Activated naive CD8-positive, alpha-beta T cell treated with anti-CD3 and anti-CD28 coated beads for 36 hours (primary cell): ENCODE results near the gene EPHB2. TPM values are rescaled to one million over a fixed set of nuclear protein-coding genes. Genes with fewer than 3 reads are reported as not detected.
"Not testable (repeated sequence)": the region's sequence is repeated elsewhere in the genome, so short reads cannot be mapped to it uniquely, and the experiment has no call there.

Source experiments
- DNase-seq: peaks from one replicate; pipeline ENCODE4 v3.0.0; 2021
- H3K27ac Mint-ChIP-seq: one replicate; pipeline ENCODE4 v1.8.0; 2022; ENCODE audit warnings: mild to moderate bottlenecking, moderate library complexity, mixed read lengths
- H3K27me3 Mint-ChIP-seq: one replicate; pipeline ENCODE4 v1.8.0; 2022; ENCODE audit warnings: mild to moderate bottlenecking, mixed read lengths
- H3K36me3 Mint-ChIP-seq: one replicate; pipeline ENCODE4 v1.8.0; 2021; ENCODE audit warnings: mild to moderate bottlenecking, mixed read lengths
- H3K4me1 Mint-ChIP-seq: one replicate; pipeline ENCODE4 v1.8.0; 2021; ENCODE audit warnings: mixed read lengths
- H3K4me3 Mint-ChIP-seq: one replicate; pipeline ENCODE4 v1.8.0; 2022; ENCODE audit warnings: mild to moderate bottlenecking, moderate library complexity, mixed read lengths
- H3K9me3 Mint-ChIP-seq: one replicate; pipeline ENCODE4 v1.8.0; 2022; ENCODE audit warnings: mixed read lengths
- total RNA-seq, 2 experiments: library from RNA; stranded (reverse); gene quantifications; one replicate each; pipeline ENCODE4 v1.2.3, GENCODE V29; 2021

EPHB2 gene
- under 1 TPM in 1 of 2 experiments, not detected in 1; 0.04 TPM for total RNA-seq

DNA sequence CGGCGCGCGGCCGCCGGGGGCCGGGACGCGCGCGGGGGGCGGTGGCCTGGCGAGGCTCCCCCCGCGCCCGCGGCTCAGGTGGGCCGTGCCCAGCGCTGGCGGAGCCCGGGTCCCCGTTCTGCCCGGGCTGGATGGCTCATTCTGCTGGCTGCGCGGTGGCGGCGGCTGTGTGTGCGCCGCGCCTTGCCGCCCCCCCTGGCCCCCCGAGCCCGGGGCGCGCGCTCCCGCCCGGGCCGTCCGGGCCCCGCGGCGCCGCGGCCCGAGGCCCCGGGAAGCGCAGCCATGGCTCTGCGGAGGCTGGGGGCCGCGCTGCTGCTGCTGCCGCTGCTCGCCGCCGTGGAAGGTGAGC is at the start of gene EPHB2:
Gene EPHB2 (plus strand): TSS at position 139 of the 349 bp plus-strand sequence. CDS start 144 bp downstream, at position 283.
- H3K4me1 Mint-ChIP-seq = peaks cover 5% of the 10 kb centered on the region
- no peaks in the 10 kb centered on the region for H3K9me3 Mint-ChIP-seq
- H3K36me3 Mint-ChIP-seq = no peaks in the 10 kb centered on the region
- H3K4me3 Mint-ChIP-seq = peak within 1 kb of the TSS; percentile 43
- H3K27ac Mint-ChIP-seq = no peak within 1 kb of the TSS
- DNase-seq = peak; percentile 48
- H3K27me3 Mint-ChIP-seq = peaks cover 71% of the 10 kb centered on the region

- H3K27ac Mint-ChIP-seq = no peak overlapping the region
Observed at GRCh38 chr1:22661880-22662279, 48.8 kb upstream of the EPHB2 start.

DNA sequence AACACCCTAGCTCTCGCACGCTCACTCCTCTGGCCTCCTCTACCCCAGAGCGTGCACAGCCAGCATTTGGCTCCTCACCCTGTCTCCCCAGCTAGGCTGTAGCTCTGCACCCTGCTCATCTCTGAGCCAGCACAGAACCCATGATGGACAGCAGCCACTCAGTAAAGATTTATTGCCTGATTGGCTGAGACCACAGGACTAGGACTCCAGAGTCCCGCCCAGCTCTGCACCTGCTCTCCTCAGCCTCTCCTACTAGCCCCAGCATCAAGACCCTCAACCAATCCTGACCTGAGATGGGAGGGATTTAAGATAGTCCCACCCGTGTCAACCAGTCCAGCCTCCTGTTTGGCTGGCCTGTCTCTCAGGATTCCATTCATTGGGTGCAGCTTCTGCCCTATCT is 48.3 kb upstream of the EPHB2 start:
- Mint-ChIP-seq H3K27ac (no peak overlapping the region), H3K4me3 (no peak overlapping the region), H3K4me1 (no peaks in the 10 kb centered on the region), H3K36me3 (no peaks in the 10 kb centered on the region), H3K27me3 (peaks cover 19% of the 10 kb centered on the region), H3K9me3 (no peaks in the 10 kb centered on the region)
- DNase-seq = no peak

More at GRCh38 chr1:22661880-22662279, 48.8 kb upstream of the EPHB2 start:
- no peak overlapping the region for H3K4me3 Mint-ChIP-seq
- H3K36me3 Mint-ChIP-seq = no peaks in the 10 kb centered on the region
- no peaks in the 10 kb centered on the region for H3K4me1 Mint-ChIP-seq
- DNase-seq = no peak
- peaks cover 19% of the 10 kb centered on the region for H3K27me3 Mint-ChIP-seq
- H3K9me3 Mint-ChIP-seq = no peaks in the 10 kb centered on the region

DNA sequence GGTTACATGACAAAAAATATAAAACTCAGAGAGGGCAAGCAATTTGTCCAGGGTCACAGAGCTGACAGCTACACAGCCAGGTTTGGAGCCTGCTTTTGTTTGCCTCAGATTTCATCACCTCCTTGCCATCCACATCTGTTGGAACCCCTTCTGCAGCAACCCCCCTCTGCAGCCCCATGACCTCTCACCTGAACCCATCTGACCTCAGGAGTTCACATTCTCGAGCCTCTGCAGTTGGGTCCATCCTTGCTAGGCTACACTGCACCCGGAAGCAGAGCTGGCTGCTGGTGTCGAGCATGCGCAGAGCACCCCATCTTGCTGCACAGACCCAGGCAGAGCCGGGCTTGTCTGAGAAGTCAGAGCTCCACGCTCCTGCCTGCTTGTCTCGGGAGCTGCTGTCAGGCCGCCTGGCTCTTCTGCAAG is 47.6 kb upstream of the EPHB2 start:
- Mint-ChIP-seq H3K27ac (no peak overlapping the region), H3K27me3 (peaks cover 19% of the 10 kb centered on the region), H3K4me3 (no peak overlapping the region)

GRCh38 chr1:22665752-22666151 is 44.9 kb upstream of the EPHB2 start:
- no peak for DNase-seq
- Mint-ChIP-seq H3K27me3 (peaks cover 16% of the 10 kb centered on the region), H3K36me3 (no peaks in the 10 kb centered on the region), H3K4me1 (no peaks in the 10 kb centered on the region), H3K9me3 (no peaks in the 10 kb centered on the region), H3K27ac (no peak overlapping the region), H3K4me3 (no peak overlapping the region)

More for the DNA sequence above, 47.6 kb upstream of the EPHB2 start:
- Mint-ChIP-seq H3K9me3 (no peaks in the 10 kb centered on the region), H3K4me1 (no peaks in the 10 kb centered on the region), H3K36me3 (no peaks in the 10 kb centered on the region)
- DNase-seq = no peak

DNA sequence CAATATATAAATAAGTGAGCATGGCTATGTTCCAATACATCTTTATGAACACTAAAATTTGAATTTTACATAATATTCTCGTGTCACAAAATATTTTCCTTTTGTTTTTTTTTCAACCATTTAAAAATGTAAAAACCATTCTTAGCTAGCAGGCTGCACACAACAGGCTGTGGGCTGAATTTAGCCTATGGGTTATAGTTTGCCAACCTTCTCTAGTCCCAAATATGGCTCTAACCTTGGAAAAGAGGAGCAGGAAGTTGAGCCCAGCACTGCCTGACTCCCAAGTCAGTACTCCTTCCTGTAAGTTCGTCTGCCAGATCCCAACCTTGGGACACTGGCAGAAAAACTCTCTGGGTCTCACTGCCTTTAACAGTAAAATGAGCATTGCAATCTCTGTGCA is 44.2 kb upstream of the EPHB2 start:
- no peaks in the 10 kb centered on the region for H3K4me1 Mint-ChIP-seq
- H3K27me3 Mint-ChIP-seq = peaks cover 22% of the 10 kb centered on the region
- H3K27ac Mint-ChIP-seq = no peak overlapping the region
- no peaks in the 10 kb centered on the region for H3K36me3 Mint-ChIP-seq
- no peaks in the 10 kb centered on the region for H3K9me3 Mint-ChIP-seq
- H3K4me3 Mint-ChIP-seq = no peak overlapping the region
- no peak for DNase-seq

- H3K36me3 Mint-ChIP-seq, H3K4me3 Mint-ChIP-seq, H3K4me1 Mint-ChIP-seq, H3K27ac Mint-ChIP-seq, H3K9me3 Mint-ChIP-seq, DNase-seq: not testable (repeated sequence)
- peaks cover 32% of the 10 kb centered on the region for H3K27me3 Mint-ChIP-seq
Observed at GRCh38 chr1:22668840-22669239, 41.8 kb upstream of the EPHB2 start.

- Mint-ChIP-seq H3K36me3 (no peaks in the 10 kb centered on the region), H3K9me3 (no peaks in the 10 kb centered on the region), H3K27me3 (peaks cover 42% of the 10 kb centered on the region), H3K4me3 (no peak overlapping the region), H3K27ac (no peak overlapping the region), H3K4me1 (no peaks in the 10 kb centered on the region)
- DNase-seq = no peak
Observed at GRCh38 chr1:22670352-22670975, 40.2 kb upstream of the EPHB2 start.

GRCh38 chr1:22671999-22672398 is 38.6 kb upstream of the EPHB2 start:
- no peak overlapping the region for H3K4me3 Mint-ChIP-seq
- DNase-seq = no peak
- no peak overlapping the region for H3K27ac Mint-ChIP-seq
- H3K27me3 Mint-ChIP-seq = peaks cover 46% of the 10 kb centered on the region
- H3K4me1 Mint-ChIP-seq = no peaks in the 10 kb centered on the region
- no peaks in the 10 kb centered on the region for H3K9me3 Mint-ChIP-seq
- H3K36me3 Mint-ChIP-seq = no peaks in the 10 kb centered on the region

GRCh38 chr1:22673486-22674409 is 36.9 kb upstream of the EPHB2 start:
- H3K27ac Mint-ChIP-seq = no peak overlapping the region
- no peaks in the 10 kb centered on the region for H3K36me3 Mint-ChIP-seq
- no peaks in the 10 kb centered on the region for H3K4me1 Mint-ChIP-seq
- no peaks in the 10 kb centered on the region for H3K9me3 Mint-ChIP-seq
- no peak overlapping the region for H3K4me3 Mint-ChIP-seq
- DNase-seq = no peak
- peaks cover 46% of the 10 kb centered on the region for H3K27me3 Mint-ChIP-seq

DNA sequence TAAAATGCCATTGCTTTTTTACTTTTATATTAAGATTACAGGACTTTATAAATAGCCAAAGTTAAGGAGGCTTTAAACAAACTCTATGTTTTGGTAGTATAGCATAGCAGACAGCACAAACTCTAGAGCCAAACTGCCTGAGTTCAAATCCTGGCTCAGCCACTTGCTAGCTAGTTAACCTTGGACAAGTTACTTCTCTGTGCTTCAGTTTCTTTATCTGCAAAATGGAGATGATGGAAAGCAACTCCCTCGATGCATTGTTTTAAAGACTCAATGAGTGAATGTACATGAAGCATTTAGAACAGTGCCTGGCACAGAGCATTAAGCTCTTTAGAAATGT is 36.3 kb upstream of the EPHB2 start:
- Mint-ChIP-seq H3K27me3 (peaks cover 45% of the 10 kb centered on the region), H3K4me3 (no peak overlapping the region), H3K36me3 (no peaks in the 10 kb centered on the region), H3K27ac (no peak overlapping the region), H3K4me1 (no peaks in the 10 kb centered on the region), H3K9me3 (no peaks in the 10 kb centered on the region)
- DNase-seq = no peak

GRCh38 chr1:22676151-22676550 is 34.5 kb upstream of the EPHB2 start:
- H3K27ac Mint-ChIP-seq, H3K4me3 Mint-ChIP-seq, DNase-seq, H3K36me3 Mint-ChIP-seq, H3K9me3 Mint-ChIP-seq, H3K4me1 Mint-ChIP-seq: not testable (repeated sequence)
- peaks cover 34% of the 10 kb centered on the region for H3K27me3 Mint-ChIP-seq

- Mint-ChIP-seq H3K9me3 (no peaks in the 10 kb centered on the region), H3K27ac (no peak overlapping the region), H3K4me1 (no peaks in the 10 kb centered on the region), H3K27me3 (peaks cover 26% of the 10 kb centered on the region), H3K36me3 (no peaks in the 10 kb centered on the region), H3K4me3 (no peak overlapping the region)
- no peak for DNase-seq
Observed at GRCh38 chr1:22676916-22677583, 33.6 kb upstream of the EPHB2 start.

DNA sequence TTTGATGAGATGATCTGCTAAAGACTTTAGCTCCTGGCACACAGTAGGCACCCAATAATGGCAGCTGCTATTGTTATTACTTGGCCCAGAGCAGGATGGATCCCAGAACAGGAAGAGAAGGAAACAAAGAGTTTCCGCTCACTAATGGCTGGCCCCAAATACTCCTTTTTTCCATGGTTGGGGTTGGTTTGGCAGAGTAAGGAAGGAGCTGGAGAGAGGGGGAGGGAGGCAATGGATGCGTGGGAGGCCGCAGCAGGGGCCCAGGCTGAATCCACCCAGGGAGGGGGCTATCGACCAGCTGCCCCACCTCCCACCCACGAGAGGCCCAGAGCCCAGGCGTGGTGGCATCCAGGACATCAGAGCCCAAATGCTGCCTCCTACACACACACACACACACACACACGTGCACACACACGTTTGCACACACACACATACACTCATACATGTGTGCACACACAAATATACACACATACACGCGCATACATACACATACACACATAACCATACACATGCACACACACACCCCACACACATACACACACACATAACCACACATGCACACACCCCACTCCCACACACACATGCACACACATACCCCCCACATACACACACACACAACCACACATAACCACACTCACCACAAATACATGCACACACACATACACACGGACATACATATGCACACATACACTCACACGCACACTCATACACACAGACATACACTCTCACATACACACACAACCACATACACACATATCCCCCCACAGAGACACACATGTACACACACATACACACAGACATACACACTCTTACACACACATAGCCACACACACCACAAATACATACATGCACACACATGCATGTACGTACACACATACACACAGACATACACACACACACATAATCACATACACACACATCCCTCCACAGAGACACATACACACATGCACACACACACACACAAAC is 32.4 kb upstream of the EPHB2 start:
- no peak overlapping the region for H3K27ac Mint-ChIP-seq
- no peak overlapping the region for H3K4me3 Mint-ChIP-seq
- H3K36me3 Mint-ChIP-seq = no peaks in the 10 kb centered on the region
- no peaks in the 10 kb centered on the region for H3K4me1 Mint-ChIP-seq
- DNase-seq = no peak
- H3K27me3 Mint-ChIP-seq = peaks cover 15% of the 10 kb centered on the region
- H3K9me3 Mint-ChIP-seq = no peaks in the 10 kb centered on the region
